Thyroid gland (tissue), 4 donors: Measurements from ENCODE around the gene PGM2L1.

ENCODE experiments used
- POLR2A ChIP-seq, 2 donors: fragments of 450-650 bp; IDR thresholded peaks; one replicate each; pipeline ENCODE4 v1.6.1; 2017; ENCODE audit warnings: antibody characterized with exemption in 2 of 2, mild to moderate bottlenecking in 2 of 2, moderate library complexity in 1 of 2
- TF ChIP-seq, protein P1 (sequence below), 6 experiments: fragments of 200-600 bp in 3 of 6; fragments of 450-650 bp in 3 of 6; sonication (generic) in 3 of 6; IDR thresholded peaks; one replicate each; pipeline ENCODE4 v1.5.1; 2016 to 2019; ENCODE audit warnings: antibody characterized with exemption in 6 of 6, mild to moderate bottlenecking in 2 of 6, inconsistent platforms in 1 of 6, moderate library complexity in 1 of 6

DNA sequence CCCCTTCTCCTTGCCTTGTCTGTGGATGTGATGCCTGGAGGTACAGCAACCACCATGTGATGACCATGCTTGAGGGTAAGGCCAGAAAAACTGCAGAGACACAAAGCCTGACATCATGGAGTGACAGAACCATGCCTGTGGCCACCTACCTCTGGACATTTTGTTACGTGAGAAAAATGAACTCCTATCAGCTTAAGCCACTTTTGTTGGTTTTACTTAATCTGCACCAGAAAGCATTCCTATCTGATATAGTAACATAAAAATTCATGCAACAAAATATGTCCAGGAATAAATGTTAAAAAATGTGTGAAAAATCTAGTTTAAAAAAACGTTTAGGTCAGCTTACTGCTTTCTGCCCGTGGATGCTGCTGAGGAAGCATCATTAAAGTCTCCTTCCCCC is 44.2 kb downstream of the PGM2L1 start:
- TF ChIP-seq, protein P1, sequence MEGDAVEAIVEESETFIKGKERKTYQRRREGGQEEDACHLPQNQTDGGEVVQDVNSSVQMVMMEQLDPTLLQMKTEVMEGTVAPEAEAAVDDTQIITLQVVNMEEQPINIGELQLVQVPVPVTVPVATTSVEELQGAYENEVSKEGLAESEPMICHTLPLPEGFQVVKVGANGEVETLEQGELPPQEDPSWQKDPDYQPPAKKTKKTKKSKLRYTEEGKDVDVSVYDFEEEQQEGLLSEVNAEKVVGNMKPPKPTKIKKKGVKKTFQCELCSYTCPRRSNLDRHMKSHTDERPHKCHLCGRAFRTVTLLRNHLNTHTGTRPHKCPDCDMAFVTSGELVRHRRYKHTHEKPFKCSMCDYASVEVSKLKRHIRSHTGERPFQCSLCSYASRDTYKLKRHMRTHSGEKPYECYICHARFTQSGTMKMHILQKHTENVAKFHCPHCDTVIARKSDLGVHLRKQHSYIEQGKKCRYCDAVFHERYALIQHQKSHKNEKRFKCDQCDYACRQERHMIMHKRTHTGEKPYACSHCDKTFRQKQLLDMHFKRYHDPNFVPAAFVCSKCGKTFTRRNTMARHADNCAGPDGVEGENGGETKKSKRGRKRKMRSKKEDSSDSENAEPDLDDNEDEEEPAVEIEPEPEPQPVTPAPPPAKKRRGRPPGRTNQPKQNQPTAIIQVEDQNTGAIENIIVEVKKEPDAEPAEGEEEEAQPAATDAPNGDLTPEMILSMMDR (IDR thresholded peaks at IDR 0.05): no peak
- TF ChIP-seq POLR2A (IDR thresholded peaks at IDR 0.05): no peak
